NCI-H524 treated with DMSO at 0.1 percent for 48 hours (cell line): Measurements from ENCODE around the gene DIS3L2.
"Not testable (repeated sequence)": the region's sequence is repeated elsewhere in the genome, so short reads cannot be mapped to it uniquely, and the experiment has no call there.

Source experiments
- DNase-seq: peaks from one replicate; lab custom pipeline; 2025; lab: John Stamatoyannopoulos, UW

Gene DIS3L2

DNA sequence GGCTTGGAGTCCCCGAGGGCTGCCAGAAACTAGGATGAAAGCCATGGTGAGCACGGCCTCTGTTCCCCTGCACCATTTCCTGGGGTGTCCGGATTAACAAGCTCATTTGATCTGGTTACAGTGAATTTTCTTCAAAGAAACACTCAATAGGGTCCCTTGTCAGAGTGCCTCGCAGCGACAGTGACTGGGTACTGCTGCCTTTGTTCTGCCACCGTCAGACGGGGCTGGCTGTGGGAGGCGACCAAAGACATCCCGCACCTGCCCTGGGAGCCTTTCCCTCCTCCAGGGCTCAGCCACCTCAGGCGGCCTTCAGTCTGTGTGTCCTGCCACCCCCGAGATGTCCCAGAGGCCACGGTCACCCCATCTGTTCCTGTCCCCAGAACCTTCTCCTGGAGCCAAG is 408.5 kb downstream of the DIS3L2 start:
- not testable (repeated sequence) for DNase-seq

DNA sequence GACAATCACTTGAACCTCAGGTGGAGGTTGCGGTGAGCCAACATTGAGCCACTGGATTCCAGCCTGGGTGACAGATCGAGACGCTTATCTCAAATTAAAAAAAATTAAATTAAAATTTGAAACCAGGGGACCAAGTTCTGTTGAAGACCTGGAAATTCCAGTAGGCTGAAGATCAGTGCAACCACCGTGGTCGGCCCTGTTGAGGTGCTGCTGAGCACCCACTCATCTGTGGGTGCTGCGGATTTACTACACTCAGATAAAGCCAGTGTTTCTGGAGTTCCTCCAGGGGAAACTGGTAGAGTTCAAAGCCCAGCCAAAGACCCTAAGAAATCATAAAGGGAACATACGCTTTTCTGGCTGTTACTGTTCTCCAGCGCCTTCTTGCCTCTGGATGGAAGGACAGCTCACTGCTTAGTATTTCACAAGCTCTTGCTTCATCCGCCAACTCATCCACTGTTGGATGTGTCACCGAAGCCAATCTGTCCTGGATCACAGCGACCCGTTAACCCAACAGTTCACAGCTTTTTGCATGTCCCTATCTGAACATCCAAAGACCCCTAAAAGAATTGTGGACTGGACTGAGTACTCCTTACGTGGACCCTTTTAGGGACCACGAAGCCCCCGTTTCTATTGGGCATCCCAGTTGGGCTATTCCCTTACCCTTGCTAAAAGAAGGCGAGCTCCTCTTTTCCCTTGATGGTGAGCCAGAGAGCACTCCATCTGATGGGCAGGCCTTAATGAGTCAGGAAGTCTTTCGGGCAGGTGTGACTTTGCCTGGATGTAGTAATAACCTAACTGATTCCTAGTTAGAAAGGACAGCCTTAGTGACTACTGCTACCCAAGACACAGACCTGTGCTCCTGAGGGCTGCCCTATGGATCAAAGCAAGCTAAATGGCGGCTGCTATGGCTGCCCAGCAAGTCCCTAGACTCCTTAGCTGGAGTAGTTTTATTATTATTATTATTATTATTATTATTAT is 411.0 kb downstream of the DIS3L2 start:
- no peak for DNase-seq

DNA sequence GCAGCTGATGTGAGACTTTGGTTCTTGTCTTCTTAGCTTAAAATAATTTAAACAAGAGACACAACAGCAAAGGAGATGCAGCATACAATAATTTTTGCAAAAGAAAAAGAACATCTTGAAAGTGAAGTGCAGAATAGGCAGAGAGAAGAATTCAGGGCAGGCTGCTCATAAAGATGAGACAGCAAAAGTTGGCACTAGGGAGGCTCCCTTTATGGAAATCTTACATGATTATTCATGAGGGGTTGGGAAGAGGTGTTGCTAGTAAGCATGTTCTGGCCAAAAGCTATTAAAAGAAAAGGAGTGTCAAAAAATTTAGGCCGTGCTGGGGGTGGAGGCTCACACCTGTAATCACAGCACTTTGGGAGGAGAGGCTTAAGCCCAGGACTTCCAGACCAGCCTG is 412.8 kb downstream of the DIS3L2 start:
- no peak for DNase-seq

DNA sequence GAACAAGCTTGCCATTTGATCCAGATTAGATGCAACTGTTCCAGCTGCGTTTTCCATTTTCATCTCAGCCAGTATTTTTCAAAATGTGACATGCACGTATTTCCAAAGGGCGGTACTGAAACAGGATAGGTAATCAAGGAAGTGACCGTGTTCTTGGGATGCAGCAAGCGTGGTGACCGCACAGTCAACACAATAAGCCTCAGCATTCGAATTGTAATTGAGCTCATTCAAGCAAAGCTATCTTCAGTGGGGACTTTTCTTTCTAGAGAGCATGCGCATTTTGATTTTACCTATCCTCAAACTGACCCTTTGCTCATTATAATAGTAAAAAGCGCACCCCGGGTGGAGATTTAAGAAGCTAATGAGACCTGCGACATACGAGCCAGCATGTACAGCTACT is 413.7 kb downstream of the DIS3L2 start:
- no peak for DNase-seq

DNA sequence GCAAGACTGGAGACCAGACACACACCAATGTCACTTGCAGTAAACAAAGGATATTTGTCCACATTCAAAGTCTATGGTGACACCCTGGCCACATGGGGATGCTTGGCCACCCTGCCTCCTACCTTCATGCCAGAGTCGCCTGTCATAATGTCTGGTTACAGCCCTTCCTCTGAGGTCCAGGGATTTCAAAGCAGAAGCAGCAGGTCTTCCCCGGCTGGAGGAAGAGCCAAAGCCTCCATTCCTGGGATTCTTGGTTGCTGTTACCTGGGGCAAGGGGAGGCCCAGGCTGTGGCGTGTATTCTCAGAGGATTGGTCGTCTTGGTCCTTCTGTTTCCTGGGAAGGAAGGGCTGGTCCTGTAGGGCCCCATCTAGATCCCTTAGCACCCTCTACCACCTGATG is 414.7 kb downstream of the DIS3L2 start:
- DNase-seq: no peak

DNA sequence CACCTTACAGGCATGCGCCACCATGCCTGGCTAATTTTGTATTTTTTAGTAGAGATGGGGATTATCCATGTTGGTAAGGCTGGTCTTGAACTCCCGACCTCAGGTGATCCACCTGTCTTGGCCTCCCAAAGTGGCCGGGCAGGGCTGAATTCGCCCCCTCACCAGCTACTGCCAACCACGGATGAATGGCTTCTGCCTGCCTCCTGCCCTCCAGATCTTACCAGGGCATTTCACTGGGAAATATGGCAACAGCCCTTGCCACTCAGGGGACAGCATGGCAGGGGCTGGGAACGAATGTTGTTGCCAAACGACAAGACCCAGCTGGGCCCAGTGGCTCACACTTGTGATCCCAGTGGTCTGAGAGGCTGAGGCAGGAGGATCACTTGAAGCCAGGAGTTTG is 415.2 kb downstream of the DIS3L2 start:
- DNase-seq: no peak

DNA sequence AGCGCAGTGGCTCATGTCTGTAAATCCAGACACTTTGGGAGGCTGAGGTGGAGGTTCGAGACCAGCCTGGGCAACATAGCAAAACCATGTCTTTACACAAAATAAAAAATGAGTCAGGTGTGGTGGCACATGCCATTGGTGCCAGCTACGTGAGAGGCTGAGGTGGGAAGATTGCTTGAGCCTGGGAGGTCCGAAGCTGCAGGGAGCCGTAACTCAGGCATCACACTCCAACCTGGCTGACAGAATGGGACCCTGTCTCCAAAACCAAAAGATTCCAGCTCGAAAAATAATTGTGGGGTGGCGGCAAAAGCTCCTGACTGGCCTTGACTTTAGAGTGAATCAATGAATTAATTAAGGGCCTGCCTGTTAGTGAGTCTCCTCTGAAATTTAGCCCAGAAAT is 415.8 kb downstream of the DIS3L2 start:
- no peak for DNase-seq

DNA sequence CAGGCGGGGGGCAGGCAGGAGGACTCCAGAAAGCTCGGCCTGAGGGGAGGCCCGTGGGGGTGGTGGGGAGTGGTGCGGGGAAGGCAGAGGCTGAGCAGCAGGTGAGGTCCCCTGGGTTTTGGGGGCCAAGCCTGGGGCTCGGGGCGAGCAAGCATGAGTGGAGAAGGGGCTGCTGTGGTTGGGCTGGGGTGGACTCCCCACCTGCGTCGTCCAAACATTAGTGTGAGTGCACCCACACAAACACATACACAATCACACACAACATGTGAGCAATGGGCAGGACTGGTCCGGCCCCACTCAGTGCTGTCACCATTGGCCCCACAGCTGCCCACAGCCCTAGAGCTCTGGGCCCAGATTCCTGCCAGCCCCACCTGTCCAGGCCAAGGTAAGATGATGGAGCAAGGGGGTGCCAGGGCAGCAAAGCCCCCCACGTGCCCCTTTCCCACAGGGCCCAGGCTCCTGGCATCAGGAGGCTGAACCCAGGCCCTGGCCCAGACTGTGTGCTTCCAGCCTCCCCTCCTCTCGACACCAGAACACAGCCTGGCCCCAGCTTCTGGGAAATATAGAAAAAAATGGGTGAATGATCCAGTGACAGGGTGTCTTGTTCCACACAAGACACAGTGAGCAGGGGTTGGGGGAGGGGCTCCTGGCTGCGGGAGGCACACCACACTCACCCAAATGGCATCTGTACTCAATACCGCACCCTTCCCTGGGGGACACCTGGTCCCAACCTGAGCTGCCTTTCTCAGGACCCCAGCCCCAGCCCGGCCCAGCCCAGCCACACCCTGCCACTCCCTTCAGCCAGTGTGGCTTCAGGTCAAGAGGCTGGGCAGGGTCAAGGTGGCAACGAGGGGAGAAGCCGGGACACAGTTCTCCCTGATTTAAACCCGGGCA is 416.6 kb downstream of the DIS3L2 start:
- DNase-seq: no peak

DNA sequence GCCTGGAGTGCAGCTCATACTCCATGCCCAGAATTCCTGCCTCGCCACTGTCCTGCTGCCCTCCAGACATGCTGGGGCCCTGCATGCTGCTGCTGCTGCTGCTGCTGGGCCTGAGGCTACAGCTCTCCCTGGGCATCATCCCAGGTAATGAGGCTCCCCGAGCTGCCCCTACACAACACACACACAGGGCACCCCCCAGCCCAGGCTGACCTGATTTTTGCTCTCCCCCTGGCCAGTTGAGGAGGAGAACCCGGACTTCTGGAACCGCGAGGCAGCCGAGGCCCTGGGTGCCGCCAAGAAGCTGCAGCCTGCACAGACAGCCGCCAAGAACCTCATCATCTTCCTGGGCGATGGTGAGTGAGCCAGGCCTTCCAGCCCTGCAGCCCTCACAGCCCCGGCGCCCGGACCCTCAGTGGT is 417.2 kb downstream of the DIS3L2 start, which contains the start of gene ALPP:
Gene ALPP, plus strand, starts transcription at position 17 of the 417 bp plus-strand sequence. Its CDS starts 52 bp downstream, at position 69.
- not testable (repeated sequence) for DNase-seq

DNA sequence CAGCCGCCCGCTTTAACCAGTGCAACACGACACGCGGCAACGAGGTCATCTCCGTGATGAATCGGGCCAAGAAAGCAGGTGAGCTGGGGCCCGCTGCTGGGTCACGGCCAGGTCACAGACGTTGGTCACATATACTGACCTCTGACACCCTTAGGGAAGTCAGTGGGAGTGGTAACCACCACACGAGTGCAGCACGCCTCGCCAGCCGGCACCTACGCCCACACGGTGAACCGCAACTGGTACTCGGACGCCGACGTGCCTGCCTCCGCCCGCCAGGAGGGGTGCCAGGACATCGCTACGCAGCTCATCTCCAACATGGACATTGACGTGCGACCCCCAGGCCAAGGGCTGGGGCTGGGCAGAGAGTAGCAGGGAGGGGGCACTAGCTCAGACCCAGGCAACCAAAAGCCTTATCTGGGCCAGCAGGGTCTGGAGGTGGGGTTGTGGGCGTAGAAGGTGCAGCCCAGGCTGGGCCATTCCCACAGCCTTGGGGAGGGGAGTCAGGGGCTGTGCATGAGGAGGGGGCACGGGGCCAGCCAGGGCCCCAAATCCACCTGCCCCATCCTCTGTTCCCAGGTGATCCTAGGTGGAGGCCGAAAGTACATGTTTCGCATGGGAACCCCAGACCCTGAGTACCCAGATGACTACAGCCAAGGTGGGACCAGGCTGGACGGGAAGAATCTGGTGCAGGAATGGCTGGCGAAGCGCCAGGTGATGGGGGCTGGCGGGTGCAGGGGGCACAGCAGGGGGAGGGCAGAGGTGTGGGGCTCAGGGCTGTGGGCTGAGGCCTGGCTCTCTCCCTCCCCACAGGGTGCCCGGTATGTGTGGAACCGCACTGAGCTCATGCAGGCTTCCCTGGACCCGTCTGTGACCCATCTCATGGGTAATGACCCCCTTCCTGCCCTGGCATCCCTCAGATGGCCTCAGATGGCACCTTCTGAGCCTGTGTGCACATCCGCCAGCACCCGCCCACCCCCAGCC is 418.4 kb downstream of the DIS3L2 start:
- not testable (repeated sequence) for DNase-seq

DNA sequence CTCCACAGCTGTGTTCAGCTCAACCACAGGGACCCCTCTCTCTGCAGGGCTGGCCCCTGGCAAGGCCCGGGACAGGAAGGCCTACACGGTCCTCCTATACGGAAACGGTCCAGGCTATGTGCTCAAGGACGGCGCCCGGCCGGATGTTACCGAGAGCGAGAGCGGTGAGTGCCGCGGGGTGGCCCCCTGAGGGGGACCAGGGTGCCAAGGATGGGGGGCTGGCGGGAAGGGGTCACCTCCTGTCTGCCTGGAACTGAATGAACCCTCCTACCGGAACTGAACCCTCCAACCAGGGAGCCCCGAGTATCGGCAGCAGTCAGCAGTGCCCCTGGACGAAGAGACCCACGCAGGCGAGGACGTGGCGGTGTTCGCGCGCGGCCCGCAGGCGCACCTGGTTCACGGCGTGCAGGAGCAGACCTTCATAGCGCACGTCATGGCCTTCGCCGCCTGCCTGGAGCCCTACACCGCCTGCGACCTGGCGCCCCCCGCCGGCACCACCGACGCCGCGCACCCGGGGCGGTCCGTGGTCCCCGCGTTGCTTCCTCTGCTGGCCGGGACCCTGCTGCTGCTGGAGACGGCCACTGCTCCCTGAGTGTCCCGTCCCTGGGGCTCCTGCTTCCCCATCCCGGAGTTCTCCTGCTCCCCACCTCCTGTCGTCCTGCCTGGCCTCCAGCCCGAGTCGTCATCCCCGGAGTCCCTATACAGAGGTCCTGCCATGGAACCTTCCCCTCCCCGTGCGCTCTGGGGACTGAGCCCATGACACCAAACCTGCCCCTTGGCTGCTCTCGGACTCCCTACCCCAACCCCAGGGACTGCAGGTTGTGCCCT is 419.9 kb downstream of the DIS3L2 start:
- not testable (repeated sequence) for DNase-seq

DNA sequence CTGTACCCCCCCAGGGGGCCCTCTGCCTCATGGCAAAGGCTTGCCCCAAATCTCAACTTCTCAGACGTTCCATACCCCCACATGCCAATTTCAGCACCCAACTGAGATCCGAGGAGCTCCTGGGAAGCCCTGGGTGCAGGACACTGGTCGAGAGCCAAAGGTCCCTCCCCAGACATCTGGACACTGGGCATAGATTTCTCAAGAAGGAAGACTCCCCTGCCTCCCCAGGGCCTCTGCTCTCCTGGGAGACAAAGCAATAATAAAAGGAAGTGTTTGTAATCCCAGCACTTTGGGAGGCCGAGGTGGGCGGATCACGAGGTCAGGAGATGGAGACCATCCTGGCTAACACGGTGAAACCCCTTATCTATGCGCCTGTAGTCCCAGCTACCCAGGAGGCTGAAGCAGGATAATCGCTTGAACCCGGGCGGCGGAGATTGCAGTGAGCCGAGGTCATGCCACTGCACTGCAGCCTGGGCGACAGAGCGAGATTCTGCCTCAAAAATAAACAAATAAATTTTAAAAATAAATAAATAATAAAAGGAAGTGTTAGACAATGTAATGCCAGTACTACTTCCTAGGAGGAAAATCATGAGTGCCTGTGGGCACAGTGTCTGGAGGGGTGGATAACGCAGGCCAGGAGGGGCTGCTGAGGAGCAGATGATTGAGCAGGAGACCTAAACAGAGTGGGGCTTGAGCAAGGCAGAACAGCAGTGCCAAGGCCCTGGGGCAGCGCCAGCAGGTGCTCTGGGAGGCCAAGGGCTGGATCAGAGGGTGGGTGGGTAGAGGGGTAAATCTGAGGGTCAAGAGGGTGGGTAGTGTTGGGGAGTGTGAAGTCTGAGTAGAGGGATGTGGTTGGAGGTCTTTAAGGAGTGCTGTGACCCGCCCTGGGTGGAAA is 421.1 kb downstream of the DIS3L2 start:
- no peak for DNase-seq

DNA sequence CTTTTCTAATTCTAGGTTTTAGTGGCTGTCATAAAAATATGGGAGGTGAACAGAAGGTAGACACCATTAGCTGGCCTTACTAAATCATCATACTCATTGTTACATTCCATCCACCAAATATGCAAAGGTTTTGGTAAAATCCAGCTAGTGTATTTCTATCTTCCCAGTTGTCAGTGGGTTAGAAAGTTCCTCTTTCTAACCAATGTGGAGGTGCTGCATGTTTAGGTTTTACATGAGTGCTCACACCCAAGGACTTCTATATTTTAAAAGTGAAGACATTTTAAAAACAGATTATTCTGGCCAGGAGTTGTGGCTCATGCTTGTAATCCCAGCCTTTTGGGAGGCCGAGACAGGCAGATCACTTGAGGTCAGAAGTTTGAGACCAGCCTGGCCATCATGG is 423.0 kb downstream of the DIS3L2 start:
- DNase-seq: no peak

DNA sequence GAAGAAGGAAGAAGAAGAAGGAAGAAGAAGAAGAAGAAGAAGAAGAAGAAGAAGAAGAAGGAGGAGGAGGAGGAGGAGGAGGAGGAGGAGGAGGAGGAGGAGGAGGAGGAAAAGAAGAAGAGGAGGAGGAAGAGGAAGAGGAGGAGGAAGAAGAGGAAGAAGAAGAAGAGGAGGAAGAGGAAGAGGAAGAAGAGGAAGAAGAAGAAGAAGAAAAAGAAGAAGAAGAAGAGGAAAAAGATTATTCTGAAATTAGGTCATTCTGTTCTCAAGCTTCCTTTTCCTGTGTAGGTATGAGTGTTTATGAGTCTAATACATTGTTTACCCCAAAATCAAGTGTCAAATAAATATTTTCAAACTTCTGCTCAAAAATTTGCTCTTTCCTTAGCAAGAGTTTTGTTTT is 423.5 kb downstream of the DIS3L2 start:
- DNase-seq: not testable (repeated sequence)

DNA sequence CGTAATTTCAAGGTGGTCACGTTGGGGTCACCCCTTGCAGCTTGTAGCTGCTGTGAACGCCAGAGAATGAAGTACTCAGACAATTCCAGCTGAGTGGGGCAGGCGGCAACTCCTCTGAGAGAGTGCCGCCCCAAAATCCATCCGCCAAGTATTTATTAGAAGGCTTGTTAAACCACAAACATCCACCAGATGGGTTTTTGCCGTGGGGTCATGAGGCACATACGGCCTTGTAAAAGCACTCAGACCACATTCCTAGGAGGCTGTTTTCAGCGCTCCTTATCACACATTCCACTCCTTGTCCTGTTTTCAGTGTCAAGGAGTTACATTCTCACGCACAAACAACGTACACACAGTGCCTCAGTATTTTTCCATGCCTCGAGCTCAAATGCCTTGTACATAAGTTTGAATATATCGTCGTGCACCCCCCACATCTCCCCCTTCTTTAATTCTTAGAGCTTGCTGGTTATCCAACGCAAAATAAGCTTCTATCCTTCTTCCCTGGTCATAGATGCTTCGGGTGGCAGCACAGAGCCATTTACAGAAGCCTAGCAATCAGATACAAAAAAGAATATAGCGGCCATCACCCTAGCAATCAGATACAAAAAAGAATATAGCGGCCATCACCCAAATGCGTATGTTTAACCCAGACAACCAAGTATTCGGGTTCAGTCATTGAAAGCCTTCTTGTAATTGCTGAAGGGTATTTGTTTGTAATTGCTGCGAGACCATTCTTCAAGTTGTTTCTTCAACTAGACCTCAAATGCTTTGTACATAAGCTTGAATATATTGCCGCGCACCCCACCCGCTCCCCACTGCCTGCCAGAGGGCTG is 424.4 kb downstream of the DIS3L2 start:
- DNase-seq: no peak

DNA sequence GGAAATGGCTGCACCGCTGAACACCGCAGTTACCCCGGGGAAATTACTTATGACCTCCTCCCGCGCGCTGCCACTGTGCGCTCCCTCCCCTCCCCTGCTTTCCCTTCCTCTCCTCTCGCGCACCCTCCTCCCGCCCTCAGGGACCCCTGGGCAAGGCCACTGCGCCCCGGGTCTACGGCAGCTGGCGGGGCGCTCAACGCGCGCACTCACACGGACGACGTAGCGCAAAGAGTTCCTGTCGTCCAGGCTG is 424.9 kb downstream of the DIS3L2 start:
- no peak for DNase-seq
